HepG2 (cell line): Measurements from ENCODE around the gene PJA1. TPM values are rescaled to one million over a fixed set of nuclear protein-coding genes. Genes with fewer than 3 reads are reported as not detected.

Experiments used
- ATAC-seq: fragments of 200-7000 bp; cut with Tn5 transposase; 3 replicates; pipeline ENCODE4 v1.9.1; 2020; ENCODE audit warnings: mild to moderate bottlenecking, moderate library complexity
- BruUV-seq: library from RNA; stranded (reverse); fragments of 400-500 nt; replicated peaks from 2 replicates; lab custom pipeline; 2021; lab: Mats Ljungman, UMichigan
- CTCF ChIA-PET: fragments of 300-600 bp; formaldehyde crosslinking; extraction: SDS; loops from one replicate; lab custom pipeline; 2021; ENCODE audit warnings: low total read pairs, inconsistent platforms, low intra/inter-chr PET ratio; lab: Yijun Ruan, JAX
- POLR2A ChIA-PET: fragments of 350-600 bp; sonication (Branson Sonifier 250); formaldehyde crosslinking; loops from one replicate; lab custom pipeline; 2020; ENCODE audit warnings: antibody characterized with exemption, inconsistent platforms; lab: Yijun Ruan, JAX
- DNase-seq: peaks from one replicate; pipeline ENCODE4 v3.0.0-alpha.2; 2015; ENCODE audit warnings: low spot score
- FAIRE-seq: peaks from 3 replicates; lab custom pipeline; 2011; peaks lifted over from hg19 to GRCh38; lab: Jason Lieb, UNC
- H2AFZ ChIP-seq: one replicate; pipeline ENCODE4 v1.6.1; 2011; ENCODE audit warnings: low read length, inconsistent platforms
- H3K27ac ChIP-seq: fragments of 300-600 bp; 3 replicates; pipeline ENCODE4 v1.8.0; 2011; ENCODE audit warnings: mixed run types, mild to moderate bottlenecking, mixed read lengths, low read length, inconsistent platforms; ENCODE audit not compliant: insufficient read depth; ENCODE audit errors: extremely low read length
- H3K27me3 ChIP-seq, 2 experiments: fragments of 200-600 bp in 1 of 2; 2 replicates in 1 of 2; 3 replicates in 1 of 2; pipeline versions ENCODE4 v1.6.0 to v1.8.0; 2011; ENCODE audit warnings: low read length in 2 of 2, mild to moderate bottlenecking in 2 of 2, moderate library complexity in 2 of 2, inconsistent platforms in 1 of 2; ENCODE audit not compliant: insufficient read depth in 2 of 2, control insufficient read depth in 1 of 2
- H3K36me3 ChIP-seq, 2 experiments: fragments of 200-600 bp in 1 of 2; replicated peaks in 1 of 2; 2 replicates in 1 of 2; 3 replicates in 1 of 2; pipeline versions ENCODE4 v1.5.1 to v1.8.0; 2011; ENCODE audit warnings: low read length in 2 of 2, inconsistent platforms in 1 of 2; ENCODE audit not compliant: insufficient read depth in 2 of 2, control insufficient read depth in 1 of 2
- H3K4me1 ChIP-seq: 2 replicates; pipeline ENCODE4 v1.5.1; 2012; ENCODE audit warnings: low read length, inconsistent platforms; ENCODE audit not compliant: insufficient read depth
- H3K4me2 ChIP-seq: 2 replicates; pipeline ENCODE4 v1.6.0; 2011; ENCODE audit warnings: low read depth, low read length, inconsistent platforms
- H3K4me3 ChIP-seq, 3 experiments: fragments of 200-600 bp in 1 of 3; sonication (generic), shearing (Covaris generic) in 1 of 3; replicated peaks in 1 of 3; 2 replicates each; pipeline ENCODE4 v1.5.1; 2011 to 2016; ENCODE audit warnings: low read length in 3 of 3, inconsistent platforms in 2 of 3, low read depth in 2 of 3, mild to moderate bottlenecking in 2 of 3, control low read depth in 1 of 3, mixed read lengths in 1 of 3; ENCODE audit not compliant: insufficient read depth in 1 of 3
- H3K79me2 ChIP-seq: one replicate; pipeline ENCODE4 v1.6.1; 2011; ENCODE audit warnings: low read length, inconsistent platforms; ENCODE audit not compliant: insufficient read depth
- H3K9ac ChIP-seq: 2 replicates; pipeline ENCODE4 v1.6.0; 2011; ENCODE audit warnings: mild to moderate bottlenecking, low read depth, low read length, inconsistent platforms; ENCODE audit not compliant: insufficient read depth
- H3K9me3 ChIP-seq: 2 replicates; pipeline ENCODE4 v1.5.1; 2012; ENCODE audit warnings: mild to moderate bottlenecking, low read length
- H4K20me1 ChIP-seq: 2 replicates; pipeline ENCODE4 v1.6.0; 2011; ENCODE audit warnings: inconsistent platforms, mild to moderate bottlenecking, low read length, moderate library complexity; ENCODE audit not compliant: insufficient read depth
- AKAP8 ChIP-seq: sonication (generic); formaldehyde crosslinking; IDR thresholded peaks from 2 replicates; pipeline ENCODE4 v1.5.1; 2020; ENCODE audit warnings: mild to moderate bottlenecking, missing genetic modification reagents
- ARID5B ChIP-seq: IDR thresholded peaks from 2 replicates; pipeline ENCODE4 v1.4.0; 2020; ENCODE audit warnings: mild to moderate bottlenecking, missing genetic modification reagents
- ATM ChIP-seq: fragments of 450-650 bp; IDR thresholded peaks from 2 replicates; pipeline ENCODE4 v1.7.1; 2017; ENCODE audit warnings: mild to moderate bottlenecking, borderline replicate concordance
- BORCS8-MEF2B ChIP-seq: sonication (generic); formaldehyde crosslinking; IDR thresholded peaks from 2 replicates; pipeline ENCODE4 v1.8.0; 2022; ENCODE audit warnings: mild to moderate bottlenecking, missing genetic modification reagents
- GATAD1 ChIP-seq: IDR thresholded peaks from 2 replicates; pipeline ENCODE4 v1.6.1; 2016; ENCODE audit warnings: missing genetic modification reagents, missing compliant biosample characterization
- HOXA7 ChIP-seq: sonication (generic); formaldehyde crosslinking; IDR thresholded peaks from 2 replicates; pipeline ENCODE4 v1.8.1; 2022; ENCODE audit warnings: mild to moderate bottlenecking, missing genetic modification reagents, moderate library complexity
- IKZF5 ChIP-seq: IDR thresholded peaks from 2 replicates; pipeline ENCODE4 v1.6.1; 2018; ENCODE audit warnings: missing genetic modification reagents, mild to moderate bottlenecking, missing compliant biosample characterization
- MAFK ChIP-seq, 2 experiments: IDR thresholded peaks in 1 of 2; conservative IDR thresholded peaks in 1 of 2; 2 replicates each; pipeline ENCODE4 v1.6.1; 2011; ENCODE audit warnings: improper control_type of control experiment in 2 of 2, low read length in 2 of 2
- MEIS2 ChIP-seq: sonication (generic); formaldehyde crosslinking; IDR thresholded peaks from 2 replicates; pipeline ENCODE4 v1.9.0; 2021; ENCODE audit warnings: mild to moderate bottlenecking, missing genetic modification reagents
- ZBTB25 ChIP-seq: IDR thresholded peaks from 2 replicates; pipeline ENCODE4 v1.6.1; 2018; ENCODE audit warnings: missing genetic modification reagents
- ZMYM4 ChIP-seq: sonication (generic); formaldehyde crosslinking; IDR thresholded peaks from 2 replicates; pipeline ENCODE4 v1.8.1; 2023; ENCODE audit warnings: mild to moderate bottlenecking, missing genetic modification reagents
- ZNF24 ChIP-seq: fragments of 450-650 bp; IDR thresholded peaks from 2 replicates; pipeline ENCODE4 v1.6.1; 2017; ENCODE audit warnings: antibody characterized with exemption, mild to moderate bottlenecking
- ZNF460 ChIP-seq: sonication (generic); formaldehyde crosslinking; IDR thresholded peaks from 2 replicates; pipeline ENCODE4 v1.5.1; 2020; ENCODE audit warnings: missing genetic modification reagents, mild to moderate bottlenecking, borderline replicate concordance
- ZNF709 ChIP-seq: sonication (generic); formaldehyde crosslinking; IDR thresholded peaks from 2 replicates; pipeline ENCODE4 v1.5.0; 2020; ENCODE audit warnings: mild to moderate bottlenecking, missing genetic modification reagents
- ZNF878 ChIP-seq: sonication (generic); formaldehyde crosslinking; IDR thresholded peaks from 2 replicates; pipeline ENCODE4 v1.8.1; 2023; ENCODE audit warnings: mild to moderate bottlenecking, missing genetic modification reagents, moderate library complexity
- WGBS: methylation state at CpG from one replicate; pipeline ENCODE4 v1.1.6; 2017; ENCODE audit warnings: low lambda C conversion rate; 5-methylcytosine and 5-hydroxymethylcytosine counted together
- in situ Hi-C: cut with HindIII; loops from 2 replicates; pipeline ENCODE4 v1.10.0; 2017; ENCODE audit warnings: low pct_unique_long_range_greater_than_20kb; ENCODE audit not compliant: extremely low pct_ligation_motif_present
- intact Hi-C: fragments of 100-400 bp; cut with micrococcal nuclease; formaldehyde crosslinking; loops from one replicate; pipeline ENCODE4 v1.10.0; 2022; ENCODE audit not compliant: unreplicated experiment
- polyA plus RNA-seq, 8 experiments: library from polyadenylated mRNA; depleted of rRNA in 3 of 8; stranded (reverse) in 7 of 8; unstranded in 1 of 8; fragments of >200 nt; fragmentation: Illumina TruSeq in 4 of 8; extraction: Trizol in 4 of 8; gene quantifications; 2 replicates each; pipeline versions ENCODE4 v1.2.1 to v1.2.3, GENCODE V29; 2011 to 2016; ENCODE audit warnings: low read depth in 4 of 8, missing spikeins in 1 of 8, mixed read lengths in 1 of 8; ENCODE audit not compliant: insufficient read depth in 1 of 8
- total RNA-seq, 5 experiments: library from RNA; depleted of rRNA; stranded (reverse); fragments of >200 nt; fragmentation: Illumina TruSeq; extraction: Trizol; gene quantifications; 2 replicates each; pipeline ENCODE4 v1.2.3, GENCODE V29; 2016; ENCODE audit warnings: low read depth in 1 of 5

PJA1 gene
- total and polyA plus RNA-seq, 2 of the 13 experiments (the other 11 are each of a cell fraction or from before 2014, with no cell fraction given) = 3.6 to 9.6 TPM

GRCh38 chrX:69120476-69120875 is 44.8 kb downstream of the PJA1 start:
- CTCF ChIA-PET = no interaction called here
- BruUV-seq = no TSS peak
- Histone ChIP-seq H2AFZ (no peak overlapping the region), H3K36me3 (no peaks in the 10 kb centered on the region), H3K4me2 (no peak overlapping the region), H3K4me3 (no peak overlapping the region), H4K20me1 (no peaks in the 10 kb centered on the region), H3K27ac (no peak overlapping the region), H3K79me2 (no peaks in the 10 kb centered on the region), H3K27me3 (no peaks in the 10 kb centered on the region), H3K9me3 (no peaks in the 10 kb centered on the region), H3K9ac (no peak overlapping the region), H3K4me1 (no peaks in the 10 kb centered on the region)
- intact Hi-C loops = no loop called here
- WGBS = no CpG with 5 or more reads among the region's 5 CpGs
- FAIRE-seq (no peak), ATAC-seq (no peak), DNase-seq (no peak)
- POLR2A ChIA-PET = no interaction called here
- in situ Hi-C loops = no loop called here
- TF ChIP-seq BORCS8-MEF2B (CRISPR knock-in tag) (no peak), ZBTB25 (CRISPR knock-in tag) (no peak), ZNF24 (no peak), ZMYM4 (CRISPR knock-in tag) (no peak), HOXA7 (CRISPR knock-in tag) (no peak), MEIS2 (no peak), GATAD1 (CRISPR knock-in tag) (no peak), ZNF878 (no peak), ZNF709 (CRISPR knock-in tag) (no peak), AKAP8 (CRISPR knock-in tag) (no peak), IKZF5 (CRISPR knock-in tag) (no peak), ZNF460 (CRISPR knock-in tag) (no peak), MAFK (conservative IDR thresholded peaks at IDR 0.05 in 1 of 2, IDR thresholded peaks at IDR 0.05 in 1 of 2; ENCODE audit: low read length in 2 of 2) (no peak), ARID5B (CRISPR knock-in tag) (no peak), ATM (no peak)
